NCI-H1694 treated with DMSO at 0.1 percent for 48 hours (cell line): ENCODE data around the gene ZNF280B.
"Not testable (repeated sequence)": the region's sequence is repeated elsewhere in the genome, so short reads cannot be mapped to it uniquely, and the experiment has no call there.

Source experiments
- DNase-seq: peaks from one replicate; lab custom pipeline; 2025; lab: John Stamatoyannopoulos, UW

The ZNF280B gene

DNA sequence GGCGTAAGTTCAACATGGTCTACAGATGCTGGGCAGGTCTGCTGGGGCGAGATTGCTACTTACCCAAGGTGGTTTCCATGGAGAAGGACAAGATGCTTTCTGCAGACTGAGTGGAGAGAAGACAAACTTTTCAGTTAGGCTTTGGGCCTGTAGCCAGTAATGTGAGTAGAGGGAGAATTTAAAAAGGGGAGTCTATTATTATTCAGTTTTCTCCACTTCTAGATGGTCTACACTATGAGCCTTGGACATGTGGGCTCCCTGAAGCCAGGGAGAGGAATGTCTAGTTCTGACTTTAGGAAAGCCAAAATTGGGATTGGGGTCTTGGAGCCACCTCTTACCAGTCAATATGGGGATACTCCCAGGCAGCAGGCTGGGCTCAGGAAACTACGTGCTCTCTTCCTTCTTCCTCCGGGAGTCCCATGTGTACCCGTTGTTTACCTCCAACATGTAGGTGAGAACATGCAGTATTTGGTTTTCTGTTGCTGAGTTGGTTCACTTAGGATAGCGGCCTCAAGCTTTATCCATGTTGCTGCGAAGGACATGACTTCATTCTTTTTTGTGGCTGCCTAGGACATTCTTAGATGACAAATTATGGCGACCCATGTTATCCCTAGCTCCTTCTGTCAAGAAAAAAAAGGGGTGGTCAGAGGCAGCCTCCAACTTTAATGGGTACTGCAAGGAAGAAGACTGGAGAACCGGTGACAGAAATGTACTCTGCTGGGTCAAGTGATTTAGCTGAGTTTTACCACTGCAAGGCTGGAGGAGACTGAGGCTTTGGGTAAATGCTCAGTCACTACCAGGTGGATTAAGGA lies 26.3 kb upstream of the ZNF280B start:
- no peak for DNase-seq

GRCh38 chr22:22533863-22534262 lies 25.3 kb upstream of the ZNF280B start:
- no peak for DNase-seq

GRCh38 chr22:22533417-22533816 lies 24.9 kb upstream of the ZNF280B start:
- no peak for DNase-seq

- not testable (repeated sequence) for DNase-seq
Measured at GRCh38 chr22:22532547-22533071, 24.1 kb upstream of the ZNF280B start.

GRCh38 chr22:22531770-22532546 lies 23.4 kb upstream of the ZNF280B start:
- DNase-seq = no peak

- no peak for DNase-seq
Measured at GRCh38 chr22:22528780-22529179, 20.2 kb upstream of the ZNF280B start.

DNA sequence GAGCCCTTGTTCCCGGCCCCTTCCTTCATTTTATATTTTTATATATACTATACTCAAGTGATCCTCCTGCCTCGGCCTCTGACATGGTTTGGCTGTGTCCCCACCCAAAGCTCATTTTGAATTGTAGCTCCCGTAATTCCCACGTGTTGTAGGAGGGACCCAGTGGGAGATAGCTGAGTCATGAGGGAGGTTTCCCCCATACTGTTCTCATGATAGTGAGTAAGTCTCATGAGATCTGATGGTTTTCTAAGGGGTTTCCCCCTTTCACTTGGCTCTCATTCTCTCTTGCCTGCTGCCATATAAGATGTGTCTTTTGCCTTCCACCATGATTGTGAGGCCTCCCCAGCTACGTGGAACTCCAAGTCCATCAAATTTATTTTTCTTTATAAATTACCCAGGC lies 18.8 kb upstream of the ZNF280B start:
- no peak for DNase-seq

DNA sequence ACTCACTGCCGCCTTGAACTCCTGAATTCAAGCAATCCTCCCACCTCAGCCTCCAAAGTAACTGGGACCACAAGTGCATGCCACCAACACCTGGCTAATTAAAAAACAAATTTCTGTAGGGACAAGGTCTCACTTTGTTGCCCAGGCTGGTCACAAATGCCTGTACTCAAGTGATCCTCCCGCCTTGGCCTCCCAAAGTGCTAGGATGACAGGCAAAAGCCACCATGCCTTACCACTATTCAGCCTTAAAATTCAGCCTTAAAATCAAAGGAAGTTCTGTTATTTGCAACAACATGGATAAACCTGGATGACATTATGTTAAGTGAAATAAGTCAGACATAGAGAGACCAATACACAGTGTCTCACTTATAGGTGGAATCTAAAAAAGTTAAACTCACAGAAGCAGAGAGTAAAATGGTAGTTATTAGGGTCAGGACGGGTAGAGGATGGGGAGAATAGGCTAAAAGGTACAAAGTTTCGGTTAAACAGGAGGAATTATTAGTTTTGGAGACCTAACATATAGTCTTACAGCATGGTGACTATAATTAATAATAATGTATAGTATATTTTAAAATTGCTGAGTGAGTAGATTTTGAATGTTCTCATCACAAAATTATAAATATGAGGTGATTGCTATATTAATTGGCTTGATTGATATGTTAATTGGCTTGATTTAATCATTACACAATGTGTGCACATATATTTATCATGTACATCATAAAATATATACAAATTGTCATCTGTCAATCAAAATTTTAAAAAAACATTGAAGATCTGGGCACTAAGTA lies 17.8 kb upstream of the ZNF280B start:
- no peak for DNase-seq

DNA sequence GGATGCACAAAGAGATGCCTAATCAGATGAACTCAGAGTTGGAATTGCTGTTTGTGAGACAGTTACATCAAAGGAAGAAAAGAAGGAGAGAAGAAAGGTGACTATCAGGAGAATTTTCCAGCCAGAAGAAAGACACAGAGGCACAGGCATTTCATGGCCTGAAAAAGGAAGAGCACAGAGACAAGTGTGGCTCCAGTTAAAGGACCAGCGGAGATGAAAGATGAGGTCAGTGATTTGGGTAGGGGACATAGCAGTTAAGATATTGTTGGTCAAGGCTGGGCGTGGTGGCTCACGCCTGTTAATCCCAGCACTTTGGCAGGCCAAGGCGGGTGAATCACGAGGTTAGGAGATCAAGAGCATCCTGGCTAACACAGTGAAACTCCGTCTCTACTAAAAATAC lies 15.0 kb upstream of the ZNF280B start:
- DNase-seq = no peak

- no peak for DNase-seq
Measured at GRCh38 chr22:22521631-22522030, 13.1 kb upstream of the ZNF280B start.

DNA sequence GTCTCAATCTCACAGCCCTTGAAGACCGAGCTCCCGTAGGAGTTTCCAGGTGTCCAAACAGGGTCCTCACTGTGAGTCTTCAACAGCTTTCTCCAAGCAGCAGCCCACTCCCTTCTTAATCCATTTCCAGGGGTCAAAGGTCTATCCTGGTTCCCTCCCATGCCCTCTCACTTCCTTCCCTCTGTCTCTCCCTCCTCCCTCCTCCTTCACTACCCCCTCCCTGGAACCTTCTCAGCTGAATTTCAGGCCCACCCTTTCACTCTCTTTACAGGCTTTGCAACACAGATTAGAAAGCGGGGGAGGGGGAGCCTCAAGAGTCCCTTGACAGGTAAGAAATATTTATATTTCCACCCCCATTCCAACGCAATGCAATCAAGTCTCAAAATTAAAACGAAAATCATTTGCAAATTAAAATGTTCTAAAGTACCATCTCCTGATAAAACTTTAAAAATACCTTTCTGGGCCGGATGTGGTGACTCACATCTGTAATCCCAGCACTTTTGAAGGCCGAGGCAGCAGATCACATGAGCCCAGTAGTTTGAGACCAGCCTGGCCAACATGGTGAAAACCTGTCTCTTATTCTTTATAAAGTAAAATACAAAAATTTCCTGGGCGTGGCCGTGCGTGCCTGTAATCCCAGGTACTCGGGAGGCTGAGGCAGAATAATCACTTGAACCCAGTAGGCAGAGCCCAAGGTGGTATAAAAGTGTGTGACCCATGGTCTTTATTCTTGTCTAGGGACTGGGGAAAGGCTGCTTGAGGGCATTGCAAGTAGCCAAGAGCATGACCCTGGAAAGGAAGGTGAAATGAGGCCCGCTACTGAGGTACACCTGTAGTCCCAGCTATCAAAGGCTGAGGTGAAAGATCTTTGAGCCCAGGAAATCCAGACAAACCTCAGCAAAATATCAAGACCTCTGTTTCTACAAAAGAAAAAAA lies 12.4 kb upstream of the ZNF280B start:
- no peak for DNase-seq

- no peak for DNase-seq
Measured at GRCh38 chr22:22520020-22520656, 11.6 kb upstream of the ZNF280B start, which contains the start of gene ZNF280A. Gene ZNF280A, minus strand, starts transcription at chr22:22520270. Its CDS starts 4,640 bp downstream, at chr22:22515630.

DNA sequence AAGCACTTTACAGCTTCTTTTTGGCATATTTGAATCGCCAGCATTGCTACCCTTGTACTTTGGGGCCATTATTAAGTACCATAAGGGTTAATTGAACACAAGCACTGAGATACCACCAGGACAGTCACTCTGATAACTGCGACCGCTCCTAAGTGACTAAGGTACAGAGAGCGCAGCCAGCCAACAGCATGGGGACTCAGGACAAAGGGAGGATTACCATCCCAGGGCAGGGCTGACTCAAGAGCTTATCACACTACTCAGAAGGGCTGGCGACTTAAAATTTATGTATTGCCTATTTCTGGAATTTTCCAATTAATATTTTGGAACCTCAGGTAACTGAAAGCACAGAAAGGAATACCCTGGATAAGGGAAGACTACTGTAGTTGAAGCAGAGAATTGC lies 11.0 kb upstream of the ZNF280B start:
- no peak for DNase-seq

DNA sequence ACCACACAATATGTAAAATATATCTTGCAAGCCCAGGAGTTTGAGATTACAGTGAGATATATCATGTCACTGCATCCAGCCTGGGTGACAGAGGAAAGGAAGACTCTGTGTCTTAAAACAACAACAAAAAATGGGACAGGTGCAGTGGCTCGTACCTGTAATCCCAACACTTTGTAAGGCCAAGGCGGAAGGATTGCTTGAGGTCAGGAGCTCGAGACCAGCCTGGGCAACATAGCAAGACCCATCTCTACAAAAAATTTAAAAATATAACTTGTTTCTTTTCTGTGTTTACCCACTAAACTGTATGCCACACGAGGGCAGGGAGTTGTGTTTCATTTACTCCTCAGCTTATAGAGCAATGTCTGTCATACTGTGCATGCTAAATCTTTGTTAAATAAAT lies 8.4 kb upstream of the ZNF280B start:
- no peak for DNase-seq

DNA sequence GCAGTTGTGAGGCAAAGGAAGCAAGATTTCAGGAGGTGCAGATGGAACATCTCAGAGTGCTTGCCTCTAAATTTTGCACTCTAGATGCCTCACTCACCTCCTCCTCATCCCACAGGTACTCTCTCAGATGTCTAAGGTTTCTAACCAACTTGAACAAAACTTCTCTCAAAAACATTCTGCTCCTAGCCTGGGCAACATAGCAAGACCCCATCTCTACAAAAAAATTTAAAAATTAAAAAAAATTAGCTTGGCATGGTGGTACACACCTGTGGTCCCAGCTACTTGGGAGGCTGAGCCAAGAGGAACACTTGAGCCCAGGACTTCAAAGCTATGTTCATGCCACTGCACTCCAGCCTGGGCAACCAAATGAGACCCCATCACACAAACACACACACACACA lies 7.3 kb upstream of the ZNF280B start:
- no peak for DNase-seq

- peak; percentile 54 for DNase-seq
Measured at GRCh38 chr22:22514431-22514830, 5.9 kb upstream of the ZNF280B start.

- DNase-seq = no peak
Measured at GRCh38 chr22:22513619-22514018, 5.1 kb upstream of the ZNF280B start.

- DNase-seq = no peak
Measured at GRCh38 chr22:22512951-22513350, 4.4 kb upstream of the ZNF280B start.

- DNase-seq = not testable (repeated sequence)
Measured at GRCh38 chr22:22510833-22511232, 2.3 kb upstream of the ZNF280B start.

DNA sequence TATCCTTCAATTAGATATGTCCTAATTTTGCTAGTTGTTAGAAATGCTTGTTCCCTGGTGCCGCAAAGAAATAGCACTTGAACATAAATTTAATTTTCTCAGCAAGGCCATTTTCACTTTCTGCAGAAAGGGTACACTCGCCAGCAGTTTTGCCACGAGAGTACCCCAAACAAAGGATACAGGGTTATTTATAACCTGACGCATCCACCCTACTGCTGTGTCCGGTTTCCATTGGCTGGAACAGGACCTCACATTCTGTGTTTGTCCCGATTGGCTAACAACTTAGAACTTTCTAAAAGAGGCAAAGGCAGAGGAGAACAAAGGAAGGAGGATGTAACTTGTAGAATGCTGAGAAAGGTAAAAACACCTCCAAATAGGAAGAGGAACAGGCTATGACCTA lies 1.4 kb upstream of the ZNF280B start:
- not testable (repeated sequence) for DNase-seq
